Astrocyte of the cerebellum (primary cell): ENCODE data around the gene LRRC55.
"Not testable (repeated sequence)": the region's sequence is repeated elsewhere in the genome, so short reads cannot be mapped to it uniquely, and the experiment has no call there.

Source experiments
- DNase-seq: peaks from one replicate; pipeline ENCODE4 v3.0.0-alpha.2; 2011; ENCODE audit warnings: low read depth
- H3K4me3 ChIP-seq: 2 replicates; pipeline ENCODE4 v1.5.1; 2011; ENCODE audit warnings: mild to moderate bottlenecking, low read depth, low read length, moderate library complexity
- in situ Hi-C: cut with HindIII; loops from 2 replicates; pipeline ENCODE4 v1.10.0; 2017; ENCODE audit warnings: low sequenced_read_pairs
- TF ChIP-seq, protein P1 (sequence below): IDR thresholded peaks from 2 replicates; pipeline ENCODE4 v1.5.1; 2012; ENCODE audit warnings: low read length, low read depth, moderate library complexity, mild to moderate bottlenecking; ENCODE audit errors: missing control alignments

The LRRC55 gene

GRCh38 chr11:57167125-57167846 lies 14.5 kb upstream of the LRRC55 start:
- no peak overlapping the region for H3K4me3 ChIP-seq
- DNase-seq = no peak
- TF ChIP-seq, protein P1, sequence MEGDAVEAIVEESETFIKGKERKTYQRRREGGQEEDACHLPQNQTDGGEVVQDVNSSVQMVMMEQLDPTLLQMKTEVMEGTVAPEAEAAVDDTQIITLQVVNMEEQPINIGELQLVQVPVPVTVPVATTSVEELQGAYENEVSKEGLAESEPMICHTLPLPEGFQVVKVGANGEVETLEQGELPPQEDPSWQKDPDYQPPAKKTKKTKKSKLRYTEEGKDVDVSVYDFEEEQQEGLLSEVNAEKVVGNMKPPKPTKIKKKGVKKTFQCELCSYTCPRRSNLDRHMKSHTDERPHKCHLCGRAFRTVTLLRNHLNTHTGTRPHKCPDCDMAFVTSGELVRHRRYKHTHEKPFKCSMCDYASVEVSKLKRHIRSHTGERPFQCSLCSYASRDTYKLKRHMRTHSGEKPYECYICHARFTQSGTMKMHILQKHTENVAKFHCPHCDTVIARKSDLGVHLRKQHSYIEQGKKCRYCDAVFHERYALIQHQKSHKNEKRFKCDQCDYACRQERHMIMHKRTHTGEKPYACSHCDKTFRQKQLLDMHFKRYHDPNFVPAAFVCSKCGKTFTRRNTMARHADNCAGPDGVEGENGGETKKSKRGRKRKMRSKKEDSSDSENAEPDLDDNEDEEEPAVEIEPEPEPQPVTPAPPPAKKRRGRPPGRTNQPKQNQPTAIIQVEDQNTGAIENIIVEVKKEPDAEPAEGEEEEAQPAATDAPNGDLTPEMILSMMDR = no peak
- in situ Hi-C loops = no loop called here

- in situ Hi-C loops, H3K4me3 ChIP-seq, DNase-seq: not testable (repeated sequence)
These were observed 11.9 kb upstream of the LRRC55 start for GRCh38 chr11:57169732-57170313.

GRCh38 chr11:57172031-57172430 lies 9.7 kb upstream of the LRRC55 start:
- in situ Hi-C loops = no loop called here
- H3K4me3 ChIP-seq = no peak overlapping the region
- TF ChIP-seq, protein P1 = no peak
- DNase-seq = no peak

GRCh38 chr11:57174656-57175055 lies 7.1 kb upstream of the LRRC55 start:
- in situ Hi-C loops = no loop called here
- no peak for DNase-seq
- H3K4me3 ChIP-seq = no peak overlapping the region
- TF ChIP-seq, protein P1 = no peak

DNA sequence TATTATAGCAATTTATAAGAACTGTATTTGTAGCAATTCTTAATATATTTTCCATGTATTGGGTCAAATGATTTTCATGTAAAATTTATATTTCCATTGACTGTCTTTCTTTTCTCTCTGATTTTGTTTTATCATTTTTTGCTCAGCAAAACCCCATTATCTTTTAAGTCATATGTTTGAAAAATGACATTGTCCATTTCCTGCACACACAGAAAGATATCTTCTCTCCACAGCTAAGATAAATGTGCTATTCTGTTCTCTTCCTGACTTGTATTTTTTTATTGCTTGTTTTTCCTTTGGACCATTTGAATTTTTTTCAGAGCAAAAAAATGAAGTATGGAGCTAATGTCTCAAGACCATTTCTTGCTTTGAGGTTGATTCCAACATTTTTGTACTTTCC lies 6.3 kb upstream of the LRRC55 start:
- in situ Hi-C loops = no loop called here
- TF ChIP-seq, protein P1 = no peak
- DNase-seq = no peak
- H3K4me3 ChIP-seq = no peak overlapping the region

DNA sequence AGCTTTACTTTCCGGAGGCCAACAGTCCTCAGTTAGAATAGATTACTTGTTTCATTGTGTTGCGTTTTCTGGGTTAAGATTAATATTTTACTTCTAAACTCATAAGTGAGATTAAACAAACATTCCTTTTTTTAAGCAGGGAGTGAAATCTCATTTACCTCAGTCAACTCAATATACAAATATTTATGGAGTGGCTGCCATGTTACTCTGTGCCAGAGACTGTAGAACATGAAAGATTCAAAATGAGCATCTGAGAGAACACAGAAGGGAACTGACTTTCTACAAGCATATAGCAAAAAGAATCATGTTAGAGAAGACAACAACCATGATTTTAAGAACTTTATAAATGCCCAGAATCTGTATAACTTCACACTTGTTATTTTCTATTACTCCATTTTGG lies 3.4 kb upstream of the LRRC55 start:
- no peak overlapping the region for H3K4me3 ChIP-seq
- no peak for DNase-seq
- TF ChIP-seq, protein P1 = no peak
- in situ Hi-C loops = no loop called here

DNA sequence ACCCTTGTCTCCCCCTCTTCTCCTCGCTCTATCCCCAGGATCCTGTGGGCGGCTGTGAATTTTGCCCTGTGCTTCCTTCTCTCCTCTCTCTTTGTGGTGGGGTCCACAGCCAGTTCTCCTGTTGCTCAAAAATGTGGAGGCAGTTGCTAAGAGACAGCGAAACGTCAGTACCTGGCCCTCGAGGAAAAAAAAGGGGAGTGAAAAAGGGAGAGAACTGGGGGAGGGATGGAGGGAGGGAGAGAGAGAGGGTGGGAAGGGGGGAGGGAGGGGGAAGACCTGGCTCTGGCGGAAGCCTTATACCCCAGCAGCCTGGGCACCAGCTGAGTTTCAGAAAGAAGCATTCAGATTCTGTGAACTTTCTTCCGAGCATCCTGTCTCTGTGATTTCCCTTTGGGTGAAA lies 2.1 kb upstream of the LRRC55 start:
- H3K4me3 ChIP-seq = no peak overlapping the region
- TF ChIP-seq, protein P1 = no peak
- DNase-seq = no peak
- in situ Hi-C loops = no loop called here
